Measurements from ENCODE around the gene CA12. TPM values are rescaled to one million over a fixed set of nuclear protein-coding genes. Genes with fewer than 3 reads are reported as not detected.

The CA12 gene
- total and polyA plus RNA-seq, 2 of the 8 experiments (the other 6 are each of a cell fraction or from before 2014, with no cell fraction given): 4.7 to 4.9 TPM

GRCh38 chr15:63374686-63375520 is 6.7 kb downstream of the CA12 start (continued):
- TF ChIP-seq KDM1A (IDR thresholded peaks at IDR 0.05; ENCODE audit: borderline replicate concordance, low read length) (no peak), TAF1 (IDR thresholded peaks at IDR 0.05; ENCODE audit: low read depth, low read length) (no peak), SP4 (IDR thresholded peaks at IDR 0.05; ENCODE audit: low read length) (no peak), TEAD4 (IDR thresholded peaks at IDR 0.05; ENCODE audit: low read depth, low read length) (no peak), JUND (IDR thresholded peaks at IDR 0.05; ENCODE audit: low read length) (no peak), BACH1 (IDR thresholded peaks at IDR 0.05; ENCODE audit: low read length) (no peak), SRF (IDR thresholded peaks at IDR 0.05; ENCODE audit: low read depth, low read length) (no peak), PHF8 (conservative IDR thresholded peaks at IDR 0.05; ENCODE audit: low read depth, low read length) (no peak), GABPA (IDR thresholded peaks at IDR 0.05; ENCODE audit: borderline replicate concordance, insufficient read depth, low read length) (no peak), EGR1 (IDR thresholded peaks at IDR 0.05; ENCODE audit: borderline replicate concordance, low read depth, low read length) (no peak), RAD21 (IDR thresholded peaks at IDR 0.05 in 1 of 2, conservative IDR thresholded peaks at IDR 0.05 in 1 of 2; ENCODE audit: low read depth in 2 of 2, low read length in 2 of 2) (no peak)
